GM23248 (cell line): ENCODE data around the gene TNNI2.

Experiments used
- EZH2 ChIP-seq: fragments of 200-600 bp; sonication (generic); IDR thresholded peaks from 2 replicates; pipeline ENCODE4 v1.6.1; 2018; ENCODE audit warnings: antibody characterized with exemption, mild to moderate bottlenecking; ENCODE audit not compliant: insufficient read depth, poor library complexity, severe bottlenecking
- EZH2phosphoT487 ChIP-seq: fragments of 200-600 bp; sonication (generic); IDR thresholded peaks from 2 replicates; pipeline ENCODE4 v1.6.1; 2018; ENCODE audit warnings: antibody characterized with exemption, moderate library complexity, mild to moderate bottlenecking, low read depth; ENCODE audit not compliant: insufficient read depth

DNA sequence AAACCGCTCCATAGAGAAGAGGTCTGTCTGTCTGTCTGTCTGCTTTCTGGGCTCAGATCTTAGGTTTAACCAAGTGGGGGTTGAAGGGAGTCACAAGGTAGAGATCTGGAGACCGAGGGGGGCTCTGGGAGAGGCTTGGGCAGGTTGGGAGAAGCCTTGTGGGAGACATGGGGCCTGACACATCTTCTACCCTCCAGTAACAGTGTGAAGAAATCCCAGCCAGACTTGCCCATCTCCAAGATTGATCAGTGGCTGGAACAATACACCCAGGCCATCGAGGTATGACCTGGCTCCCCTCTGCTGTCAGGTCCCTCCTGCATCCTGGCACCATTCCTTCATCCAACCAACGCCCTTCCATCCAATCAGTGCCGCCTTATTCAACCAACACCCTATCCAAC lies 45.5 kb downstream of the TNNI2 start:
- no peak for TF ChIP-seq EZH2
- no peak for TF ChIP-seq EZH2phosphoT487
